ENCODE measurements around the gene FGF22.

DNA sequence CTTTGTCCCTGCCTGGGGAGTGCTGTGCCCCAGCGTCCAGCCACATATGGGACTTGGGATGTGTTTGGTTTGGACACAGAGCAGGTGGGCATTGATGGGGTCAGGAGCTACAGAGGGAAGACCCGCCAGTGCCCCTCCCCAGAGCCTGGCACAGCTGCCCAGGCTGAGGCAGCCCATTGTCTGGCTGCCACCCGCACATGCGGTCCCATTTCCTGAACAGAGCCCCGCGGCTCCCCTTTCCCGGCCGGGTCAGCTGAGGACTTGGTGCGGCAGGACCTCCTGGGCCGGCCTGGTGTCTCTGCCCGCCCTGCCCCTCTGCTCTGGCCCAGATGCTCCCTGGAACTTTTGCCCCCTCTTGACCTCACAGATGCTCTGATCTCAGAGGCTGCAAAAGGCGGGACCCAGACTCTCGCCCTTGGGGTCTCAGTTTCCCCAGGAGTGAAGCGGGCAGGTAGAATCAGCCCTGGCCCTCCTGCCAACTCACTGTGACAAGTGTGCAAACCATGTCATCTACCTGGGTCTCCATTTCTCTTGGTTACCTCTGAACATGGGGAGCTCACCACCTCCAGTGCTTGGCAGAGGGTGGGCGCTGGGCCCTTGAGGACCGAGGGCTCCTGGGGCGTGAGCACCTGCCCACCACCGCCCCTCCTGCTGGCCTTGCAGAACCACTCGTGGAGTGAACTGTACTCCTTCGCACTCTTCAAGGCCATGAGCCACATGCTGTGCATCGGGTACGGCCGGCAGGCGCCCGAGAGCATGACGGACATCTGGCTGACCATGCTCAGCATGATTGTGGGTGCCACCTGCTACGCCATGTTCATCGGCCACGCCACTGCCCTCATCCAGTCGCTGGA lies 32.2 kb upstream of the FGF22 start:
- TF ChIP-seq POLR2A (IDR thresholded peaks at IDR 0.05; ENCODE audit: low read length) (no peak), SMC3 (IDR thresholded peaks at IDR 0.05) (no peak), REST (IDR thresholded peaks at IDR 0.05) (no peak), PHF8 (IDR thresholded peaks at IDR 0.05; ENCODE audit: borderline replicate concordance, low read depth) (no peak), CTCF (IDR thresholded peaks at IDR 0.05) (no peak), MAZ (IDR thresholded peaks at IDR 0.05; ENCODE audit: borderline replicate concordance, low read depth, low read length) (no peak), NFE2L2 (conservative IDR thresholded peaks at IDR 0.05; ENCODE audit: low read length) (no peak), CEBPB (IDR thresholded peaks at IDR 0.05) (no peak)
